OCI-LY1 (cell line): ENCODE measurements around the gene ST6GALNAC4.

Source experiments
- H2AFZ ChIP-seq: fragments of 200-600 bp; sonication (generic), shearing (Covaris generic); 2 replicates; pipeline ENCODE4 v1.6.0; 2014; ENCODE audit warnings: antibody characterized with exemption, mild to moderate bottlenecking, low read length
- H3F3A ChIP-seq: fragments of 200-600 bp; sonication (generic), shearing (Covaris generic); 2 replicates; pipeline ENCODE4 v1.6.0; 2014; ENCODE audit warnings: mild to moderate bottlenecking, antibody characterized with exemption, low read length, moderate library complexity; ENCODE audit not compliant: insufficient read depth
- H3K27ac ChIP-seq: fragments of 200-600 bp; sonication (generic); 2 replicates; pipeline ENCODE4 v1.5.1; 2014; ENCODE audit warnings: low read length, mixed run types, mild to moderate bottlenecking, low read depth; ENCODE audit not compliant: poor library complexity, severe bottlenecking
- H3K27me3 ChIP-seq: fragments of 200-600 bp; sonication (generic); 2 replicates; pipeline ENCODE4 v1.6.0; 2014; ENCODE audit warnings: antibody characterized with exemption, mild to moderate bottlenecking, low read length, moderate library complexity; ENCODE audit not compliant: insufficient read depth
- H3K36me3 ChIP-seq: fragments of 200-600 bp; sonication (generic); 2 replicates; pipeline ENCODE4 v1.6.1; 2014; ENCODE audit warnings: mild to moderate bottlenecking, antibody characterized with exemption, low read length, moderate library complexity, mixed read lengths; ENCODE audit not compliant: insufficient read depth
- H3K4me1 ChIP-seq: fragments of 200-600 bp; sonication (generic); 2 replicates; pipeline ENCODE4 v1.5.1; 2014; ENCODE audit warnings: mild to moderate bottlenecking, low read length, moderate library complexity; ENCODE audit not compliant: insufficient read depth, severe bottlenecking
- H3K4me2 ChIP-seq: fragments of 200-600 bp; sonication (generic), shearing (Covaris generic); 2 replicates; pipeline ENCODE4 v1.6.1; 2014; ENCODE audit warnings: low read length
- H3K4me3 ChIP-seq: fragments of 200-600 bp; sonication (generic); 2 replicates; pipeline ENCODE4 v1.5.1; 2014; ENCODE audit warnings: low read length, low read depth, mild to moderate bottlenecking, mixed read lengths; ENCODE audit not compliant: poor library complexity, severe bottlenecking
- H3K79me2 ChIP-seq: fragments of 200-600 bp; shearing (Covaris generic); 2 replicates; pipeline ENCODE4 v1.6.1; 2016; ENCODE audit warnings: mixed run types, low read length, mixed read lengths; ENCODE audit not compliant: insufficient read depth
- H3K9ac ChIP-seq: fragments of 200-600 bp; sonication (generic), shearing (Covaris generic); 2 replicates; pipeline ENCODE4 v1.6.1; 2014; ENCODE audit warnings: mild to moderate bottlenecking, low read length, mixed read lengths
- H3K9me2 ChIP-seq: fragments of 200-600 bp; sonication (generic), shearing (Covaris generic); 2 replicates; pipeline ENCODE4 v1.6.1; 2014; ENCODE audit warnings: low read depth, mild to moderate bottlenecking, low read length, mixed read lengths
- H3K9me3 ChIP-seq: fragments of 200-600 bp; shearing (Covaris generic); 2 replicates; pipeline ENCODE4 v1.6.1; 2014; ENCODE audit warnings: low read length, mixed read lengths
- H4K20me1 ChIP-seq: fragments of 200-600 bp; sonication (generic), shearing (Covaris generic); 2 replicates; pipeline ENCODE4 v1.6.0; 2016; ENCODE audit warnings: mild to moderate bottlenecking, low read length; ENCODE audit not compliant: insufficient read depth
- EZH2 ChIP-seq: fragments of 200-600 bp; sonication (generic), shearing (Covaris generic); IDR thresholded peaks from 2 replicates; pipeline ENCODE4 v1.8.0; 2017; ENCODE audit warnings: borderline replicate concordance, mixed run types, mild to moderate bottlenecking, antibody characterized with exemption, low read length, moderate library complexity, mixed read lengths
- TF ChIP-seq, protein P1 (sequence below): fragments of 200-600 bp; sonication (generic), shearing (Covaris generic); IDR thresholded peaks from 2 replicates; pipeline ENCODE4 v1.5.1; 2017; ENCODE audit warnings: mild to moderate bottlenecking, antibody characterized with exemption, low read length, moderate library complexity, mixed read lengths

ST6GALNAC4 gene

DNA sequence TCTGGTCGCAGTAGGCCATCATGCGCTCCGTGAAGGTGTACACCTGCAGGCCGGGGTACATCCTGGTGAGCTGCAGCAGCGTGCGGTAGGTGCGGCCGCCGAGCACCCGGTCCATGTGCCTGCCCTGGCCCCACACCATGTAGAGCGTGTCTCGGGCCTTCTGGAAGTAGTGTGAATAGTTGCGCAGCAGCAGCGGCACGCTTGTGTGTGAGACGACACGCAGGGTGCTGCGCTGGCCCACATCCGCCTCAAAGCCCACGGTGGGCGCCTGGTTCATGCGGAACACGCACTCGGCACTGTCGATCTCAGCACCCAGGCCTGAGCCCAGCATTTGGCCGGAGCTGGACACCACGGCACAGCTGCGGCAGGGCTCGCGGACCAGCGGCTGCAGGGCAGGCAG, 4.5 kb downstream of the ST6GALNAC4 start:
- Histone ChIP-seq H3K79me2 (no peaks in the 10 kb centered on the region), H2AFZ (no peak overlapping the region), H3K4me3 (no peak overlapping the region), H4K20me1 (no peaks in the 10 kb centered on the region), H3K9ac (no peak overlapping the region), H3F3A (no peaks in the 10 kb centered on the region), H3K4me1 (peaks cover 49% of the 10 kb centered on the region), H3K27ac (peak overlapping the region; percentile 78), H3K9me3 (no peaks in the 10 kb centered on the region), H3K36me3 (peaks cover 56% of the 10 kb centered on the region), H3K9me2 (no peaks in the 10 kb centered on the region), H3K4me2 (peak overlapping the region; percentile 33; the same call in 1 of the 2 replicates), H3K27me3 (no peaks in the 10 kb centered on the region)
- TF ChIP-seq EZH2, result no peak
- TF ChIP-seq, protein P1, sequence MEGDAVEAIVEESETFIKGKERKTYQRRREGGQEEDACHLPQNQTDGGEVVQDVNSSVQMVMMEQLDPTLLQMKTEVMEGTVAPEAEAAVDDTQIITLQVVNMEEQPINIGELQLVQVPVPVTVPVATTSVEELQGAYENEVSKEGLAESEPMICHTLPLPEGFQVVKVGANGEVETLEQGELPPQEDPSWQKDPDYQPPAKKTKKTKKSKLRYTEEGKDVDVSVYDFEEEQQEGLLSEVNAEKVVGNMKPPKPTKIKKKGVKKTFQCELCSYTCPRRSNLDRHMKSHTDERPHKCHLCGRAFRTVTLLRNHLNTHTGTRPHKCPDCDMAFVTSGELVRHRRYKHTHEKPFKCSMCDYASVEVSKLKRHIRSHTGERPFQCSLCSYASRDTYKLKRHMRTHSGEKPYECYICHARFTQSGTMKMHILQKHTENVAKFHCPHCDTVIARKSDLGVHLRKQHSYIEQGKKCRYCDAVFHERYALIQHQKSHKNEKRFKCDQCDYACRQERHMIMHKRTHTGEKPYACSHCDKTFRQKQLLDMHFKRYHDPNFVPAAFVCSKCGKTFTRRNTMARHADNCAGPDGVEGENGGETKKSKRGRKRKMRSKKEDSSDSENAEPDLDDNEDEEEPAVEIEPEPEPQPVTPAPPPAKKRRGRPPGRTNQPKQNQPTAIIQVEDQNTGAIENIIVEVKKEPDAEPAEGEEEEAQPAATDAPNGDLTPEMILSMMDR, result no peak

DNA sequence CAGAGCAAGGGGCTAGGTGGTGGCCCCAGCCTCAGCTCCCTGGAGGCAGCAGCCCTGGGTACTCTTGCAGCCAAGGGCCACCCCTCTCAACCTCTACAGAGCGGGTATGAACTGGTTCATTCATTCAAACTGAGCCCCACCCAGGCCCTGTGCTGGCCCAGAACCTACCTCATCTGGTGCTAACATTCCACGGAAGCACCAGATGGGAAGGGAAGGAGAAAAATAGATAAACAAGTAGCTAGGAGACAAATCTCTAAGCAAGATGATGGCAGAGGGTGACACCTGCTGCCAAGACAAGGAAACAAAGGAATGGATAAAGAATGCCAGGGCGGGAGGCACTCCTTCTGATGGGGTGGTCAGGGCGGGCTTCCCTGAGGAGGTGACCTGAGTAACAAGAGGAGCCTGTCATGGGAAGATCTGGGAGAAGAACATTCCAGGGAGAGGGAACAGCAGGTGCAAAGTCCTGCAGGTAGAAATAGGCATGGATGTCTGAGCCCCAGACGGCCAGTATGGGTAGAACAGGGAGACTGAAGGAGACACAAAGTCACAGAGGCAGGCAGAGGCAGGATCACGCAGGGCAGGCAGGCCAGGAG, 6.1 kb downstream of the ST6GALNAC4 start:
- H3K36me3 ChIP-seq, result peaks cover 56% of the 10 kb centered on the region
- no peaks in the 10 kb centered on the region for H4K20me1 ChIP-seq
- H3K9me2 ChIP-seq, result no peaks in the 10 kb centered on the region
- no peak for TF ChIP-seq EZH2
- TF ChIP-seq, protein P1, result peak; percentile 56; the same call in 1 of the 2 replicates
- H3K4me3 ChIP-seq, result no peak overlapping the region
- no peaks in the 10 kb centered on the region for H3K9me3 ChIP-seq
- H3K4me2 ChIP-seq, result peak overlapping the region; percentile 7; the same call in 1 of the 2 replicates
- peak overlapping the region; percentile 78 for H3K27ac ChIP-seq
- peak overlapping the region; percentile 8; the same call in 1 of the 2 replicates for H3K9ac ChIP-seq
- no peaks in the 10 kb centered on the region for H3K27me3 ChIP-seq
- no peaks in the 10 kb centered on the region for H3K79me2 ChIP-seq
- H3F3A ChIP-seq, result no peaks in the 10 kb centered on the region
- peaks cover 55% of the 10 kb centered on the region for H3K4me1 ChIP-seq
- no peak overlapping the region for H2AFZ ChIP-seq

DNA sequence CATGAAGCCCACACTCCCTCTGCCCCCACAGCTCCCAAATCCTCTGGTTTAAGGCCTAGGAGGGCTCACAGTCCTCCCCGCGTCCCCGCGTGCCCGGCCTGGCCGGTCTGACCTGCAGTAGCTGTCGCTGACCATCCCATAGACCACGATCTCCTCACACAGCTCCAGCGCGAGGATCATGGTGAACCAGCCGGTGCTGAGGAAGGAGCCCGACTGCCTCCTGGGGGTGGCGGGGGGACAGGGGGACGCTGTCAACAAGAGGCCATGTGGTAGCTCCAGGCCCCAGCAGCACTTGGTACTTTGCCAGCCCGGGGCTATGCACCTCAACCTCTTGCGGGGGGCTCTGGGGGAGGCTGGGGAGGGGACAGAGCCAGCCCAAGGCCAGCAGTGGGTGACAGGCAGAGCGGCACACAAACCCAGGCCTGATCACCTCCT, 7.0 kb downstream of the ST6GALNAC4 start:
- Histone ChIP-seq H3F3A (peaks cover 7% of the 10 kb centered on the region; the same call in 1 of the 2 replicates), H3K9ac (no peak overlapping the region), H2AFZ (no peak overlapping the region), H3K4me3 (no peak overlapping the region), H3K27me3 (no peaks in the 10 kb centered on the region), H3K79me2 (no peaks in the 10 kb centered on the region), H3K27ac (peak overlapping the region; percentile 7), H3K4me1 (peaks cover 55% of the 10 kb centered on the region), H4K20me1 (no peaks in the 10 kb centered on the region), H3K9me3 (no peaks in the 10 kb centered on the region), H3K9me2 (no peaks in the 10 kb centered on the region), H3K36me3 (peaks cover 54% of the 10 kb centered on the region), H3K4me2 (no peak overlapping the region)
- TF ChIP-seq, protein P1, result no peak
- no peak for TF ChIP-seq EZH2
